Measurements from ENCODE around the gene CEP55.
A peak's percentile ranks its signal among the peaks of the same experiment; 100 is the strongest.

CEP55 gene

DNA sequence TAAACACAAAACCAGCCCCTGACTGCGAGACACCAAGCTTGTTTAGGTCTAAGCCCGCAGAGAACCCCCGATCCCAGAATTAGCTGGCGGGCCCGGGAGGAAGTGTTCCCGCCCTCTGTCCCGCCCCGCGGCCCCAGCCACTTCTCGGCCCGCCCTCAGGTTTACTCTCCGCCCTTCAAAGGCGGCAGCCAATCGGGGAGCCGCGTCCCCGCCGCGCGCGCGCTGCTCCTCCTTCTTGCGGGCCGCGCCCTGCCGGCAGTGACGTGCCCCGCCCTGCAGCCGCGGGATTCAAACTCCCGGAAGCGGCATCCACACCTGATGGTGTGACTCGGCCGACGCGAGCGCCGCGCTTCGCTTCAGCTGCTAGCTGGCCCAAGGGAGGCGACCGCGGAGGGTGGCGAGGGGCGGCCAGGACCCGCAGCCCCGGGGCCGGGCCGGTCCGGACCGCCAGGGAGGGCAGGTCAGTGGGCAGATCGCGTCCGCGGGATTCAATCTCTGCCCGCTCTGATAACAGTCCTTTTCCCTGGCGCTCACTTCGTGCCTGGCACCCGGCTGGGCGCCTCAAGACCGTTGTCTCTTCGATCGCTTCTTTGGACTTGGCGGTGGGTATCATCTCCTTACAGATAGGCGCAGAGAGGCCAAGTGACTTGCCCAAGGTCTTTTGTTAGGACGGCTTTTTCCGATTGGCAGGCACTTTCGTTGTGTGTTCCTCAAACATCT lies at the start of gene CEP55:
Gene CEP55 (plus strand): TSS at position 291 of the 720 bp plus-strand sequence. CDS start 3,440 bp downstream, outside the sequence.
- TF ChIP-seq POLR2A (IDR thresholded peaks at IDR 0.05; ENCODE audit: low read length) (peak; percentile 27), GATA1 (IDR thresholded peaks at IDR 0.05; ENCODE audit: low read depth, low read length) (no peak)
- DNase-seq: peak; percentile 94 to 95

DNA sequence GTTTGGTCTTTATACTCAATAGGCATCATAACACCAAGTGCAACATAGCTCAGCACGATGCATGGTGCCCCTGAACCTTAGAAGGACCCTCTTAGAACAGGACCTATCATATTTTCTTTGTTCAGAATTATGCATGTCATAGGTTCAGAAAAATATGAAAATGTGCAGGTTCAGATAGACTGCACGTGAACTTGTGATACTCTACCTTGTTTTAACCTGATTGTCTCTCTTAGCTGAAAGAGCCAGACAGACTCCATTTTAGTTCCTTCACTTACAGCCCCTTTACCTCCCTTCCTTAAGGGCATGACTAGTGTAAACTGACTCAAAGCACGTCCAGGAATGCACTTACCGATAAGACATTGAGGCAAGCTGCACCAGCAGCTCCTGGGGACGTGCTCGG lies 49.4 kb upstream of the CEP55 start:
- no peak for TF ChIP-seq GATA1 (IDR thresholded peaks at IDR 0.05; ENCODE audit: low read depth, low read length)
- no peak for TF ChIP-seq POLR2A (IDR thresholded peaks at IDR 0.05; ENCODE audit: low read length)
- no peak for DNase-seq

DNA sequence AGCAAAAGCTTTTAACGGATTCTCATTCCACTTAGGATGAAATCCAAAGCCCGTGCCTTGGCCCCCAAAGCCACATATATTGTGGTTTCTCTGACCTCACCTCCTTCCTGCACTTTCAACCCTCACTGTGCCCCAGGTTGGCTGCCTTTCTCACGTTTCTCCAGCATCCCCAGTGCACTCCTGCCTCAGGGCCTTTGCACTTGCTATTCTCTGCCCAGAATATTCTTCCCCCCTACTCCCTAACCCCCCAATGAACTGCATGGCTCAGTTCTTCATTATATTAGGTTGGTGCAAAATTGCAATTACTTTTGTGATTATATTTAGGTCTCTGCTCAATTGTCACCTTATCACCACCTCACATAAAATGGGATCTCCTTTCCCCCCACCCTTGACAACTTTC lies 48.4 kb upstream of the CEP55 start:
- no peak for TF ChIP-seq GATA1 (IDR thresholded peaks at IDR 0.05; ENCODE audit: low read depth, low read length)
- TF ChIP-seq POLR2A (IDR thresholded peaks at IDR 0.05; ENCODE audit: low read length): no peak
- DNase-seq: no peak

DNA sequence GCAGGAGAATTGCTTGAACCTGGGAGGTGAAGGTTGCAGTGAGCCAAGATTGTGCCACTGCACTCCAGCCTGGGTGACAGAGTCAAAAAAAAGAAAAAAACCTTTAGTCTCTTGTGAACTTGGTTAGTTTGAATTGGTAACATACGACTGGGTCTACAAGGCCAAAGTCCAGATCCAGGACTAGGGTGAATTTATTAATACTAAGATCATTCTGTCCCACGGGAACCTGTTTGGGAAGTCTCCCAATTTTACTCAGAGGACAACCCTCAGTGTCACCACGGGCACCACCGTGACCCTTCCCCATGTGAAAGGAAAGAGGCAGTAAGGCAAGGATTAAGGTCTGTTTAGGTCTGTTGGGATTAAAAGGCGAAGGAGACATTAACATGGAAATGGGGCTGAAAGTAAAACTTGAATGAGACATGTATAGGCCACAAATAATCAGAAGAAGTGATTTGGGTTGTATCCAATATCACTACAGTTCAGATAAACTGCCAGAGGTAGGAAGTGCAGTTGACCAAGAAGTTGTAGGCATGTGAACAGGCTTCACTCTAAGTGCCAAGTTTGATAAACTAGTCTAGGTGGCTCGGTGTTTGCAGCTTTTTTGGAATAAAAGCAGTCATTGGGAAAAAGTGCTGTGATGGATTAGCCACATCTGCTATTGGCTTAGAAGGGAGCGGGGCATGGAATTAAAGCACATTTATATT lies 45.0 kb upstream of the CEP55 start:
- TF ChIP-seq GATA1 (IDR thresholded peaks at IDR 0.05; ENCODE audit: low read depth, low read length): no peak
- TF ChIP-seq POLR2A (IDR thresholded peaks at IDR 0.05; ENCODE audit: low read length): no peak
- no peak for DNase-seq

DNA sequence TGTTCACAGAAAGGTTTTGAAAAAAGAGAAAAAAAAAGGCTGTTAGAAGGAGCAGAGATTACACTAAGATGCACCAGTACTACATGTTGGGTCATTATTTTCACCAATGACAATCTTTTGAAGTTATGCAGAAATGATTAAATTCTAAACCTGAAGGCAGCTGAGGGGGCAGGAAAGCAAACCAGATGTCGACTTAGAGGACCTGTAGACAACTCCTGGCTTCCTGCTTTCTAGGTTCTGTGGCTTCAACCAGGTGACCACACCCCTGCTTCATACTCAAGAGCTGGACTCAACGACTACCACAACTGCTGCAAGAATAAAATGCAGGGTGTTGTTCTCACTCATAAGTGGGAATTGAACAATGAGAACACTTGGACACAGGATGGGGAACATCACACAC lies 44.3 kb upstream of the CEP55 start:
- no peak for DNase-seq
- no peak for TF ChIP-seq POLR2A (IDR thresholded peaks at IDR 0.05; ENCODE audit: low read length)
- TF ChIP-seq GATA1 (IDR thresholded peaks at IDR 0.05; ENCODE audit: low read depth, low read length): no peak

DNA sequence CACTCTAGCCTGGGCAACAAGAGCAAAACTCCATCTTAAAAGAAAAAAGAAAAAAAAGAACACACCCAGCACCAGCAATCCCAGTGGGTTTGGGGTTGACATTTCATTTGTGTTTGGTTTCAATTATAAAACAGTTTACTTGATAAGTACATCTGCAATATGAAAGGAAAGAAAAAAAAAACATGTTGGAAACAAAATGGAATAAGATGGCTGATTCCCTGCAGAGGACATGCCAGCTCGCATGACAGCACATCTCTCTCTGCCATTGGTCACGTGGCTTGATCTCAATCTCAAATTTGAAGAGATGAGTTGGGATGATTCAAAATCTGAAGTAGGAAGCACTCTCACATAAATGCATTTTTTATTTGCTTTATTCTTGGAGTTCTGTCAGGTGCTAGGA lies 42.3 kb upstream of the CEP55 start:
- TF ChIP-seq GATA1 (IDR thresholded peaks at IDR 0.05; ENCODE audit: low read depth, low read length) (no peak), POLR2A (IDR thresholded peaks at IDR 0.05; ENCODE audit: low read length) (no peak)
- DNase-seq: no peak

DNA sequence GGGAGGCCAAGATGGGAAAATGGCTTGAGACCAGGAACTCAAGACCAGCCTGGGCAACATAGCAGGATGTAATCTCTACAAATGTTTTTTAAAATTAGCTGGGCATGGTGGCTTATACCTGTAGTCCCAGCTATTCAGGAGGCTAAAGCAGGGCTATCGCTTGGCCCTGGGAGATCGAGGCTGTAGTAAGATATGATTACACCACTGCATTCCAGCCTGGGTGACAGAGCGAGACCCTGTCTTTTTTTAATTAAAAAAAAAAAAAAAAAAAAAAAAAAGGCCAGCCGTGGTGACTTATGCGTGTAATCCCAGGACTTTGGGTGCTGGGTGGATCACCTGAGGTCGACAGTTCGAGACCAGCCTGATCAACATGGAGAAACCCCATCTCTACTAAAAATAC lies 41.7 kb upstream of the CEP55 start:
- no peak for TF ChIP-seq POLR2A (IDR thresholded peaks at IDR 0.05; ENCODE audit: low read length)
- no peak for TF ChIP-seq GATA1 (IDR thresholded peaks at IDR 0.05; ENCODE audit: low read depth, low read length)
- no peak for DNase-seq

DNA sequence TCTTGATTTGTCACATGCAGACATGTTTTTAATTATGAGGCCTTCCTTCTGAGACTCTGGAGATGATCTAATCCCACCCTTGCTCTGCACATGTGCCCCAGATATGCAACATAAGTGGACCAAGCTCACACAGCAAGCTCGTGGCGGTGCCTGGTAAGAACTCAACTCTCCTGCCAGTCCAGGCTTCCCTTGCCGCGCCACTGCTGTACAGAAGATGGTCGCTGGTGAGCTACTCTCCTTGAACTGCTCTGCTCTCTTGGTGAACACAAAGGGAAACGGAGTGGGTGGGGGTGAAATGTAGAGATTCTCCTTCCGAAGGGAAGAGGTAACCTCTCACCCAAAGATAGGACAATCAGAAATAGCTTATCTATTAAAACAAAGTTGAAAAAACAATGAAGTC lies 39.9 kb upstream of the CEP55 start:
- no peak for DNase-seq
- no peak for TF ChIP-seq POLR2A (IDR thresholded peaks at IDR 0.05; ENCODE audit: low read length)
- no peak for TF ChIP-seq GATA1 (IDR thresholded peaks at IDR 0.05; ENCODE audit: low read depth, low read length)

DNA sequence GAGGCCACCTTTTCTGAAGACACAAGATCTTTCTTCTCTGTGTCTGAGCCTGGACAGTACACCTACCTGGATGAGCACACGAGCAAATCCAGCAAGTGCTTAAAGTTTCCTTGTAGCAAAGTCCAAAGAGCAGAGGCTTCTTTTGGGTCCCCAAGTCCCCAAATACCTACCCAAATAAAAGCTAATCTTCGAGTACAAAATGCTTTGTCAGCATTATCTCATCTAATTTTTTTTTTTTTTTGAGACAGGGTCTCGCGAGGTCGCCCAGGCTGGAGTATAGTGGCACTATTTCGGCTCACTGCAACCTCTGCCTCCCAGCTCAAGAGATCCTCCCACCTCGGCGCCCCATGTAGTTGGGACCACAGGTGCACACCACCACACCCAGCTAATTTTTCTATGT lies 38.9 kb upstream of the CEP55 start:
- TF ChIP-seq GATA1 (IDR thresholded peaks at IDR 0.05; ENCODE audit: low read depth, low read length) (no peak), POLR2A (IDR thresholded peaks at IDR 0.05; ENCODE audit: low read length) (no peak)
- no peak for DNase-seq

DNA sequence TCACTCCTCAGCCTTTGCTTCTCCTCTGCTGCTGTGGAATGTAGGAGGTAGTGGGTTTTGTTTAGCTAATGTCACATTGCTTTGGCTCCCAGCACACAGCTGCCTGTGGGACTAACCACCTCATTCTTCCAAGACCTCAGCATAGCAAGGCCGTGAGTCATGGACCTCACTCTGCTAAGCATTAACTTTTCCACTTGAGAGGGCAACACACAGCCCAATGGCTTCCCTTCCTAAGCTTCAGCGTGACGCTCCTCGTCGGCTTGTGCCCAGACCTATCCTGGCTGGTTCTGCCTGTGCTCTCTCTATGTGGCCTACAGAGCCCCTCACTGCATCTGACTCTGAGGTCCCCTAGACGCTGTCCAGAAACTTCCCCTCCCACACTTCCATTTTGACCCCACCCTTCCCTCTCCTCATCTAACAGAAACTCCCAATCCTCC lies 37.6 kb upstream of the CEP55 start:
- TF ChIP-seq GATA1 (IDR thresholded peaks at IDR 0.05; ENCODE audit: low read depth, low read length) (no peak), POLR2A (IDR thresholded peaks at IDR 0.05; ENCODE audit: low read length) (no peak)
- DNase-seq: no peak

DNA sequence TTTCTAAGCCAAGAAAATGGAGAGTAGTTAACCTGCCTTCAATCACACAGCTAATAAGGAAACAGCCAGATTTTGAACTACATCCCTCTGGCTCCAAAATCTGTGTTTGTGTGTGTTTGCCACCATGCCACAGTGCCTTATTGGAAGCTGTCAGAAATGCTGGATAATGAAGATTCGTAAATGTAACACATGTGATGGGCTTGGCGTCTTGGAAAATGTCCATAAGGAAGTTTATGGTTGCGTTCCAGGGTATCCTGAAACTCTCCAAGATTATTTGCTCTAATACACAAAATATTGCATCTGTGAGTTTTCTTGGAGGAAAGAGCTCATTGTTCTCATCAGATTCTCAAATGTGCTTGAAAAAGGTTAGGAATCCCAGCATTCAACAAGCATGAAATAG lies 36.9 kb upstream of the CEP55 start:
- TF ChIP-seq GATA1 (IDR thresholded peaks at IDR 0.05; ENCODE audit: low read depth, low read length) (no peak), POLR2A (IDR thresholded peaks at IDR 0.05; ENCODE audit: low read length) (no peak)
- no peak for DNase-seq

DNA sequence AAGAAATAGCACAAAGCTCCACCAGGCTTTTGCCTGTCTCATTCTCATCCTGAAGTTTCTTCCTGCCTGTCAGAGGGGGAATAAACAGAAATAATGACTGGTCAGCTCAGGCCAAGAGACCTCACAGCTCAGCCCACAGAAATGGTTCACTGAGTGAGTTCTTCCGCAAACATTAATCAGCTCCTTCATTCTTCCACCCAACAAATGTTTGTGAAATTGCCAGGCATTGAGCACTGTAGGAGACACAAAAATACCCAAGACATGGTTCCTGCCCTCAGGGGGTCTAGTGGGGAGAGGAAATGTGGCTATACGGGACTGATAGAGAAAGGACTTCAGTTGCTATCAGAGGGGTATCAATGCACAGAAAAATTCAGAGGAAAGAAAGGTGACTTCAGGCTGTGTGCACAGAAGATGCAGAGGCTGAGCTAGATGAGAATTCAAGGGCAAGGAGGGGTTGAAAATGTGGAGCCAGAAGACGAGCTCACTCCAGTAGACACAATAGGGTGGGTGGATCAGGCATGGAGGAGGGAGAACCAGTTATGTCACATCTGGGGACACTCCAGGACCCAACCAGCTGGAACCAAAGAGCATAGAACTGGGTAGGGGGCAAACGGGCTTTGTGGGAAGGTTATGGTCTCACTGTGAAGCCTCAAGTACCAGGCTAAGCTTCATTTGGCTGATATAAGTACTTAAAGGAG lies 35.2 kb upstream of the CEP55 start:
- DNase-seq: no peak
- no peak for TF ChIP-seq POLR2A (IDR thresholded peaks at IDR 0.05; ENCODE audit: low read length)
- no peak for TF ChIP-seq GATA1 (IDR thresholded peaks at IDR 0.05; ENCODE audit: low read depth, low read length)

DNA sequence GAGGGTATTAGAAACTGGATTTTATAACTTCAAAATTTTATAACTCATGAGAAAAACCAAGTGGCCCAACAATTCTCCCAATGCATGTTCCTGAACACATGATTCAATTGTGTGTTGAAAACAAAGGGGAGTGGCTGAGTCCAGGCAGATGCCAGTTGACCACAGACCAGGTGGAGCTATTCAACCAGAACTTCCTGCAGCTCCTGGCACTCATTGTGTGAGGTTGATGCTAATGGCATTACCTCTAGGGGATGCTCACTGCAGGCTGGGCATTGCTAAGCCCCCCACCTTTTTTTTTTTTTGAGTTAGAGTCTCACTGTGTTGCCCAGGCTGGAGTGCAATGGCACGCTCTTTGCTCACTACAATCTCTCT lies 34.6 kb upstream of the CEP55 start:
- no peak for DNase-seq
- no peak for TF ChIP-seq POLR2A (IDR thresholded peaks at IDR 0.05; ENCODE audit: low read length)
- no peak for TF ChIP-seq GATA1 (IDR thresholded peaks at IDR 0.05; ENCODE audit: low read depth, low read length)

DNA sequence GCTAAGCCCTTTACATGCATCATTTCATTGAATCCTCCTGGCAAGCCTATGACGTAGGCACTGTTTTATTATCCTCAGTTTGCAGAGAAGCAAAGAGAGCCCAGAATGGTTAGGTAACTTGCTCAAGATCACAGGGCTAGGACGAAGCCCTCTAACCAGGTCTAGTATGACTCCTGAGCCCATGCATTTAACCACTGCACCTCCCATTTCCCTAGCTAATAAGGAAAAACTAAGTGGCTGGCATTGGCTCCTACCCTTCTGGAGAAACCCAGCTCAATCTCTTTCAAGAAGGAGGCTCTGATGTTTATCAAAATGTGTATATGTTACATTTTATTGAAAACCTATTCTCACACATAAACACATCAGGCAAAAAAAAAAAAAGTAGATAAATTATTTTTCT lies 34.0 kb upstream of the CEP55 start:
- no peak for TF ChIP-seq POLR2A (IDR thresholded peaks at IDR 0.05; ENCODE audit: low read length)
- TF ChIP-seq GATA1 (IDR thresholded peaks at IDR 0.05; ENCODE audit: low read depth, low read length): no peak
- no peak for DNase-seq

Data from erythroblast (primary cell).